Skeletal muscle cell (primary cell): Measurements from ENCODE around the gene HYAL2.

ENCODE experiments used
- DNase-seq: peaks from one replicate; pipeline ENCODE4 v3.0.0-alpha.2; 2010; ENCODE audit warnings: low read depth
- H3K4me3 ChIP-seq: 2 replicates; pipeline ENCODE4 v1.5.1; 2011; ENCODE audit warnings: low read depth, mild to moderate bottlenecking, control low read depth, low read length, moderate library complexity

HYAL2 gene

DNA sequence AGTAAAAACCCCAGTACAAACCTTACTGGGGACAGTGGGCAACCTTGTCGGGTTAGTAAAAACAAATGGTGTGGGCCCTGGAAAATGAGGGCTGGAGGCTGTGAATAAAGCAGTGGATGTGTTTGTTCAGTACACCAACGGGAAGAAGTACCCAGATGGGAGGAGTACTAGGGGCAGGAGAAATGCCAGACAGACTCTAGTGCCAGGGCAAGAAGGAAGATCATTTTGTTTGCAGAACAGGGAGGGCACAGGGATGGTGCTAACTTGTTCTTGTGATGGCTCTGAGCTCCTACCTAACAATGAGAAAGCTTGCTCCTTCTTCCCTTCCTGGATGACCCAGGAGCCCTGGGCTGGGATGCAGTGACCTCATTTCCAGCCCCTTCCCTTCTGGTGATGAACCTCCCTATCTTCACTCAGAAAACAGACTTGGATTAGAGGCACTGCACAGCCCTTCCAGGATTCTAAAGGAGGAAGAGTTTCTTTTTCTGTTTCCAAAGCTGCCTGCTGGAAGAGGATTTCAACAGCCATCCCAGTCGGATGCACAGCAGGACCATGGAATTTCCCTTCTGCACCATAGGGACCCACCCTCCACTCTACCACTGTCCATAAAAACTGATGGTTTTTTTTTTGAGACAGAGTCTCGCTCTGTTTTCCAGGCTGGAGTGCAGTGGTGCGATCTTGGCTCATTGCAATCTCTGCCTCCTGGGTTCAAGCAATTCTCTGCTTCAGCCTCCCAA lies 12.0 kb upstream of the HYAL2 start:
- no peak for DNase-seq
- H3K4me3 ChIP-seq: no peak overlapping the region

DNA sequence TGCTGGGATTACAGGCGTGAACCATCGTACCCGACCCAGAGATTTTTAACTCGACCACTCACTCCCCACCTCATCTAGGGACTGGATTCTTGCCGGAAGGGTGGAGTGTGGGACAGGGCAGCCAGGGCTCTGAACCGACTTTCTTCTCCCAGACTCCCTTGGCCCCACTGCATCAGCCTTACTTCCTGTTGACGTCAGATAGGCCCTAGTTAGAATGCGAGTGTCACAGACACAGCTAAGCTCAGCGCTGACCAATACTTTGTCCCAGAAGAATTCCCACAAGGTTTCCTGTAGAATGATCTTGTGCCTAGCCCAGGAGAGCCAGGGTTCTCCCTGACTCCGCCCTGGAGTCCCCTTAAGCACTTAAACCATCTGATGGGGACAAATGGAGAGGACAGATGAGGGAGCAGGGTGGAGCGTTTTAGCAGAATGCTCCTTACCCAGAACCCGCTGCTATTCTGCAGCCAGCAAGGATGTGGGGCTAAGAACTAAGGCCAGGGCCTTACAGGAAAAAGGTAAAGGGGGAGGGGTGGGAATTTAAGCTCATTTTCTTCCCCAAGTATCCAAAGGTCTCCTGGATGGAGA lies 11.3 kb upstream of the HYAL2 start:
- H3K4me3 ChIP-seq: no peak overlapping the region
- peak; percentile 65 for DNase-seq

DNA sequence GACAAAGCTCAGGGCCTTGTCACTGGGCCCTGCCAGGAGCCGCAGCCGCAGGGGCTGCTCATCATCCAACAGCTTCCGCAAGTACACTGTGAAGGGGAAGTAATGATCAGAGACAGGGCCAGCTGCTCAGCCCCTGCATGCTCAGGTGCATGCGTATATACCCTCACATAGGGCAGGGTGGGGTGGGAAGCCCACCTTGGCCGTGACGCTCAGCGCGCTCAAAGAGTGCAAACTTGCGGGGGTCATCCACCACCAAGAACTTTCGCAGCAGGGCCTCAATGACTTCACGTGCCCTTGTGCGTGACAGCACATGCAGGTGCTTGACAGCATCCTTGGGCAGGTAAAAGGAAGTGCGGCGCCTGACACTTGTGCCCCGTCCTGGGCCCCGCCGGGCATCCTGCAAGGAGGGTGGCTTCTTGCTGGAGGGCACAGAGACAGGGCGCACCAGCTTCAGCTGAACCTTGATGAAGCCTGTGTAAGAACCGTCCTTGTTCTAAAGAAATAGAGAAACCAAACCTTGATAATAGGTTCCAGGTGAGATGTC lies 8.9 kb upstream of the HYAL2 start:
- H3K4me3 ChIP-seq: no peak overlapping the region
- no peak for DNase-seq

DNA sequence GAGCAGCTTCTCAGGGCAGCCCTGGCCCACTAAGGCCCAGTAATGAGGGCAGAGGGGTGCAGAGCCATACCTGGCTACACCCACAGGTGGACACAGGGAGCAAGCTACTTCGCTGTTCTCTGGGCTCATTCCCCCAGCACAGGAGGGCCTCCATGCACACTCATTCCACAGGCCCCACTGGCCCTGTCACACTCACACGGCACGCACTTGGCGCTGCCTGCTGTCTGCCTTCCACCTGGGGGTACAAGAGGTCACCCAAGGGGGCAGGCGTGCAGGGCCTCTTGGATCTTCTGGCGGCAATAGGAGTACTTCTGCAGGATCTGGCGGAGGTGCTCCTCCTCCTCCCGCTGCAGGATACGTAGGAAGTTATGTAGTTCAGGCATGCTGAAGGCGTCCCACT lies 7.8 kb upstream of the HYAL2 start:
- DNase-seq: no peak
- H3K4me3 ChIP-seq: no peak overlapping the region

DNA sequence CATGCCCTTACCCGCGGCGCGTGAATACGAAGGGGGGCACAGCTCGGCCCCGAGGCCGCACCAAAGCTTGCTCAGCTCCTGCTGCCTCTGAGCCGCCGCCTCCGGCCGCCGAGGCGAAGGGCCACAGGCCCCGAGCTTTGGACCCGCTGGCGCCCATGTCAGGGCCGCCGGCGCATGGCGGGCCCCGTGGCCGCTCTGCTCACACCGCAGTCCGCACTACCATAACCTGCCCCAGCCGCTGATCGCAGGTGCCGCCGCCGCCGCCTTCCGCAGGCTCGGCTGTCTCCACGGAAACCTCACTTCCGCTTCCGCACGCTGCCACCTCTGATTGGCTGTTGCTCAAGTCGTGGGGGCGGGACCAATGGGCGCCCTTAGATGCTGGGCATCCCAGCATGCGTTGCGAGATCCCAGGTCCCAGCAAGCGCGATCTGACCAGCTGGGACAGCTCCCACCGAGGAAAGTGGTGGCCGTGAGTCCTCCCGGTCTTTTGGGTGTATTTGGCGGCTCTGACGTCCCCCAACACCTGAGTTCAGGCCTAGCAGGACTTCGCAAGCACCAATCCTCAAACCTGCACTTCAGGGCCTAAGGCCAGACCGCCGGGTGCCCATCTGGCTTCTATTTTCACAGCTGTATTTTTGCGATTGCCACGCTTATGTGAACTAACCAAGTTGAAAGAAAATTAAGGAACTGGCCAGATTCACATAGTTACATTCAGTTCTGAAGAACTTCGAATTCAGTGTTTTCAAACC lies 5.6 kb upstream of the HYAL2 start, which contains the start of gene TUSC2:
Gene TUSC2 (minus strand): TSS at position 281 of the 749 bp plus-strand sequence. CDS start 124 bp downstream, at position 157.
- H3K4me3 ChIP-seq: peak within 1 kb of the TSS; percentile 94
- DNase-seq: peak; percentile 81

DNA sequence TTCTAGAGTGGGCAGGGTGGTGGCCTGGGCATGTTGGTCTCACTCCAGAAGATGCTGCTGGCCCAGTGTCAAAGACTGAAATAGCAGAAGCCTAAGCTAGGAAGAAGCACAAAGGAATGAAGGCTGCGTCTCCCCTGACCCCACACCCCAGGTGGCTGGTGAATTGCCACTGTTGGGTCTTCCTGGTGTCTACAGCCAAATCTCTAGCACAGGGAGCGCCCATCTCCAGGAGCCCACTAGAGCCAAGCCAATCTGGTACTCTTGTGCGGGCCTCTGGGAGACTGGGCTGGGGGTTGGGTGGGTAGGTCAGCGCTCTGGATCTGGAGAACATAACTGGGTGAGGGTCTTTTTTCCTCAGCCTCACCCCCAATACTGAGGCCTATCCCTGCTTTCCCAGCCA lies 4.6 kb upstream of the HYAL2 start:
- no peak for DNase-seq
- peak overlapping the region; percentile 94 for H3K4me3 ChIP-seq

DNA sequence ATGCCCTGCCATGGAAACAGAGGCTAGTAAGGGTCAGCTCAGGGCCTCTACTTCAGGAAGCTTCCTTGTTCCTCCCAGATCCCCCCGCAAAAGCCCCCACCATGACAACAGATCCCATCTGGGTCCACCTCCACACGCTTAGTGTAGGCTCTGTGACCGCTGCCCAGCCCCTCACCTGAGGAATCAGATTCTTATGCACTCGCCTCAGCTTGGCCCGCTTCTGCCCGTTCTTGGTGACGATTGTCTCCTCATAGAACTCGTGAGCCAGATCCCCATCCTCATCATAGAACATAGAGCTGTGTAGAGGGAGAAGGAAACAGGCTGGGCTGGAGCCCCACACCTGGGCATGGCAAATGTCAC lies 3.6 kb upstream of the HYAL2 start:
- no peak overlapping the region for H3K4me3 ChIP-seq

DNA sequence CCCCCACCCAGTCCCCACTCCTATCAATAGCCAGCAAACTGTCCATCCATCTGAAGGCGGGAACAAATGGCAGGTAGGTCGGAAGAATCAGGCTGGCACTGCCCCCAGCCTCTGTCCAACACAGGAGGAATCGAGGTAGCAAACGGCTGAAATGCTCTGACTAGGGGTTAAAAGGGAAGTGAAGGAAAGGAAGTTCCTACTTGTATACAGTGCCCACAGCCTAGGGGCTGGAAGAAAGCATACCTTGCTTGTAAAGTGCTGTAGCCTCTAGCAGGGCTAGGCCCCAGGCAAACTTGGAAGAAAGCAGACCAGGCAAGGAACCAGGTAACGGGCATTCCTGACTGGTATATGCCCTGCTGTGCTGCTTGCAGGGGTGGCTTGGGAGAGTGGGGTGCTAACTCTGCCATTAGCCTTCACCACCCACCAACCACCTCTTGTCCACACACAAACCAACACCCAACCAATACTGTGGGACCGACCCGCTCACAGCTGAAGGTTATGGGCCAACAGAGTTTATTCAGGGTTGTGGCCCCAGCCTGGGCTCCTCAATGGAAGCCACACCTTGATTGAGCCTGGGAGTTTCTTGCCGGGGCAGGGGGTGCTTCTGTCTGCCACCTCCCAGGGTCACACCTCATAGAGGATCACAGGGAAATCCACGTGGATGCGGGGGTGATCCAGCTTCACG lies 3.1 kb upstream of the HYAL2 start:
- DNase-seq: no peak
- H3K4me3 ChIP-seq: no peak overlapping the region

More for the DNA sequence above, 3.6 kb upstream of the HYAL2 start:
- no peak for DNase-seq

DNA sequence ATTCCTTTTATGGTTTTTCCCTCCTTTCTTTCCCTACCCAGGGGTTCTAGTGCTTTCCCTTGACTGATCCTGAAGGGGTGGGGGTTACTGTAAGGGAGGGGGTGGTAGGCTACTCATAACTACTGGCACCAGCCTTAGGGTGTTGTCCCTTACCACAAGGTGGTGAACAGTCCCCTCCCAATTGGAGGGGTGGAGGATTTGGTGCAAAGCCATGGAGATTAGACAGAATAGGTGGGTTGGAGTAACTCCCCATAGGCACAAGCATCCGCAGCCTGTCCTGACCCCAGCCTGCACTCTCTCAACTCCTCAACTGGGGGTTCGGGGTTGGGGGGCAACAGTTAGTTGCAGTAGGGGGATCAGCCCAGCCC lies 2.6 kb upstream of the HYAL2 start:
- DNase-seq: no peak

DNA sequence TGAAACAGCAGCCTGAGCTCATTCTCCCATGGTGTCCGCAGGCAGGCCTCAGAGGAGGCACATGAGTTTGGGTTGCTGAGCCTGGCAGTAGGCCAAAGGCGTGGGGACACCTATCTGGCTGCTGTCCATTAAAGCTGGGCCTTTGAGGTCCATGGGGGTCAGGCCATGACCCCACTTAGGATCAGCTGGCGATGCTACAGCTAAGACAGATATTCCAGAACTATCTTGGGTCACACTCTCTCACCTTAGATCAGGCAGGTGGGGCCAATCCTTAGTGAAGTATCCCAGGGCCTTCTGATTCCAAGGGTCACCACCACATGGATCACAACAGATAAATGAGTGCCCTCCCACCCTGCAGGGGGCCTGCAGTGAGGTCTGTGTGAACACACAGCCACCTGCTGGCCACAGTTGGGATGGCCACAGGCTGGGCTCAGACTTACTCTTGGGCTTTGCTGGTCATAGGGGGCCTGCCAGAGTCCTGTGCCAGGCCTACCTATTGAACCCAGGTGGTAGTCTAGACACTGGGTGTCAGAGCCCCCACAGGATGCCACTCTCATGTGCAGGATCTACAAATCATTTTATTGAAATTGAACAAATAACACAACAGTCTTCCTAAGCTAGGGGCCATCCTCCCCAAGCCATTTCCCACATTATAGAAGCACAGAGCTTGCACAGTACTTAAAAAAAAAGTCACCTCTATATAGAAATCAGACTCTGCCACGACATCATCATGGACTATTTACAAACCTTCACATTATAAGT lies 2.0 kb upstream of the HYAL2 start:
- no peak overlapping the region for H3K4me3 ChIP-seq
- DNase-seq: peak; percentile 24

More for the DNA sequence above, 2.6 kb upstream of the HYAL2 start:
- H3K4me3 ChIP-seq: no peak overlapping the region

DNA sequence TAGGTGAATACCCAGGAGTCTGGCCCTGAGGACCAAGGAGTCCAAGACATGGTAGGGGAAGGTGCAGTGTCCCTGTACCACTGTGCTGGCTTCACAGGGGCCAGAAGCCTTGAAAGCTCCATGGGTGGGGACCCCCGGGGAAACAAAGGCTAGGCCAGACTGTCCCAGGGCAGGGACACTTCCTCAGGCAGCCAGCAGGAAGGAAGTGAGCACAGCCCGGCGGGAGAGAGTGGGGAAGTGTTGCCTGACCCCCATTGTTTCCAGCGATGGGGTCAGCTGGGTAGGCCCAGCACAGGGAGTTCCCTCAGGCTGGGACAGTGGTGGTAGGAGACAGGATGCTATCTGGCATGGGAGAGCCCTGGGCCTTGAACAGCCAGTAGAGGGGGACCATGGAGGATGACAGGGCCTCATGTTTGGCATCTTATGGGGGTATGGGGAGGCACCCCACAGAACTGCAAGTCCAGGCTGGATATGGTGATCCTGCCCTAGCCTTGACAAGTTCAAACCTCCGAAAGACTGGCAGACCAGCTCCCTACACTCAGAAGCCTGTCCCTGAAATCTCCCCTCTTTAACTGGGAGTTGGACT lies 1.2 kb upstream of the HYAL2 start:
- H3K4me3 ChIP-seq: no peak overlapping the region
- DNase-seq: no peak

DNA sequence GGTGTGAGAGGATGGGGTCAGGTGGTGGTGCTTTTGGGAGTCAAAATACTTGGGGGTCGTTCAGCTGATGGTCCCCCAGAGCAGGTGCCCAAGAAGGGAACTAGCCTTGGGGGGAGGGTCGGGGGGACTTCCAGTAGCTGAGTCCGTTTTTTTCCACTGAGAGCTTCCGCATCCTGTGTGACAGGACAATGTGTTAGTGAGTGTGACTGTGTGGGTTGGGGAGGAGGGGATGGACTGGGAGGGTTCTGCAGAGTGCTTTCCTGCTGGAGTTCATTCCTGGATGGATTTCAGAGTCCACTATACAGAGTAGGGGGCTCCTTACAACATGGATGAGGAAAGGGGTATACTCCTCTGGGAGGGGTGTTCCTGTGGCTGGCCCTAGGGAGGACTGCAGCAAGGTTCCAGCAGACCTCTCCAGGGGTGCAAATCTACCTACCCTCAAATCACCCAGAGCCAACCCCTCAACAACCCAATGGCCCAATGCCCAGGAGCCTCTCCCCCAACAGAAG lies 601 bp upstream of the HYAL2 start:
- no peak overlapping the region for H3K4me3 ChIP-seq
- DNase-seq: no peak

DNA sequence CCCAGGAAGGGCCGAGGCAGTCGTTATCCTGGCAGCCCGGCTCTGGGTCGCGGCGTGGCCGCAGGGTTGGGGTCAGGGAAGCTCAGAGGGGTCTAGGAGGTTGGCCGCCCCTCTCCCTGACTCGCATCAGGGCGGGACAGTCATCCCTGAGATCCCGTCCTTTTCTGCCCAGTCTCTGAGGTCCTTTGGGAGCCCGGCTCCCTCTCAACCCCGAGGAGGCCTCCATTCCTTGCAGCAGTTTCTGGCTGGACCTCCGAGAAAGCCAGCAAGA lies 495 bp downstream of the HYAL2 start:
- no peak for DNase-seq
- H3K4me3 ChIP-seq: peak overlapping the region; percentile 80

DNA sequence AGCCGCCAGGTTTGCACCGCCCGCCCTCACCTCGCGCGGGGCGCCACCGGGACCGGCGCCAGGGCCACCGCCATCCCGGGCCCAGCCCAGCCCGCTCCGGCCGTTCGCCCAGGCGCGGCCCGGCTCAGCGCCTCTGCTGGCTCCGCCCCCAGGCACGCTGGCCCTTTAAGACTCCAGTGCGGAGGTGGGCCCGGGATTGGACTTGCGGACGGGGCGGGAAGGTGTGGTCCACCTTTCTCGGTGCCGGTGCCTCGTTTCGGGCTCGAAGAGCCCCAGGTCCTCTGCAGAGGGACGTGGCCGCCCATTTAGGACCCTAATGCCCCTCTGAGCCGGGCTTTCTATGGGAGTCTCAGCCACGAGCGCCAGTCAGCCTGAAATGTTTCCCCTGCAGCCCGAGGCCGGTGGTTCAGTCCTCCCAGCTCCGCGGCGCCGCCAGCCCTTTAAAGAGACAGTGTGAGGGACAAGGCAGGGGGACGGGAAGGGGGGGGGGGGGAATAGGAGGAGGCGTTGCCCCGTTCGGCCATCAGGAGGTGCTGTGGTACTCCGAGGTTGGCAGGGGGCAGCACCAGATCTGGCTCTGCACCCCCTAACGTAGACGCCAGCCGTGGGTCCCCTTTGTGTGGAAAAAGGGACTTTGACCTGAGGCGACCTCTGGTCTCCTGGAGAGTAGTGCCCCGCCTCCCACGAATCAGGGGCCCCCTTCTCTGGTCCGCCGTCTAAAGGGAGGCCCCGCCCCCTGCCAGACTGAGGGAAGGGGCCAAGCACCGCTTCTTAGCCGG lies 1.0 kb downstream of the HYAL2 start:
- DNase-seq: peak; percentile 65

DNA sequence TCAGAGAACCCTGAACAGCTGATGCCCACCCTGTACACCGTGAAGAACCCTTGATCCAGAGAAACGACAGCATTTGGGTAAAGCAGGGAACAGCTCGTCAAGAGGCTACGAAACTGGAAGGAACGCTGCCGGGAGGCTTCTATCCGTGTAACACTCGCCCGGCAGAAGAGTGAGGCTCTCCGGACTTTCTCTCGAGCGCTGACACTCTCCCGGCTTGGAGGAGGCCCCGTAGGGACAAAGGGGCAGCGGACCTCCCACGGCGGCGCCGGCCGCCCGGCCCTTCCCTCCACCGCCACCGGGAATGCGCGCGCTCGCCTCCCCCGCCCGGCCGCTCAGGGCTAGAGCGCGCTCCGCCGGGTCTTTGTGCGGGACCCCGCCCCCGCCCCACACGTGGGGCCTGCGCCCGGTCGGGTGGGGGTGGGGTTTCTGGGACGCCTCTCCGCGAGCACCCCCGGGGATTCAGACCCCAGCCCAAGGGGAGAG lies 1.7 kb downstream of the HYAL2 start:
- DNase-seq: no peak
- peak overlapping the region; percentile 80 for H3K4me3 ChIP-seq

More for the DNA sequence above, 1.0 kb downstream of the HYAL2 start:
- H3K4me3 ChIP-seq: peak overlapping the region; percentile 80

DNA sequence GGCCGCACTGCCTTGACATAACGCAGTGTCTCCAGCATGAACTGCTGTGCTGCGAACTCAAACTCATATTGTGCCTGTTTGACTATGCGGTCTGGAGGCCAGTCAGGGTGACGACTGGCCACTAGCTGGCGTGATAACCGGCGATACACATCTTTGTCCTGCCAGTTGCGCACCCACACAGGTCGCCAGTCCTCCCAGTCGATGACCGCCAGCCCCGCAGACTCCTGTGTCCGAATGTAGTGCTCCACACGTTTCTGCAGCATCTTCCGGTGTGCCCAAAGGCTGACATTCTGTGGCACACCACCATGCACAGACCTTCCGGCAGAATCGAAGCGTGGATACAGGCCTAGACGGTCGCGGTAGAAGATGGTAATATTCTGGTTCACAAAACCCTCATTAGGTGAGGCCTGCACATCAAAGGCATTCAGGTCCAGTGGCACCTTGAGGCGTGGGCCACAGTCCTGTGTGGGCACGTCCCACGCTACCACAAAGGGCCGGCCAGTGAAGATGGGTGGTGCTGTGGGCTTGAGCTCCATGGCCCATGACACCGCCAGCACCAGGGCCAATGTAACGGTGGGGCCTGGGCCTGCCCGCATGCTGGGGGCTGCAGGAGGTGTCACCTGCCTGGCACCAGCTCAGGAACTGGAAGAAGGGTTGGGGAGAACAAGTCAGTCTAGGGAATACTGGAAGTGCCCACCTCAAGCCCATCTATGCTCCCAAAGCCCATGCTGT lies 2.5 kb downstream of the HYAL2 start:
- DNase-seq: no peak

DNA sequence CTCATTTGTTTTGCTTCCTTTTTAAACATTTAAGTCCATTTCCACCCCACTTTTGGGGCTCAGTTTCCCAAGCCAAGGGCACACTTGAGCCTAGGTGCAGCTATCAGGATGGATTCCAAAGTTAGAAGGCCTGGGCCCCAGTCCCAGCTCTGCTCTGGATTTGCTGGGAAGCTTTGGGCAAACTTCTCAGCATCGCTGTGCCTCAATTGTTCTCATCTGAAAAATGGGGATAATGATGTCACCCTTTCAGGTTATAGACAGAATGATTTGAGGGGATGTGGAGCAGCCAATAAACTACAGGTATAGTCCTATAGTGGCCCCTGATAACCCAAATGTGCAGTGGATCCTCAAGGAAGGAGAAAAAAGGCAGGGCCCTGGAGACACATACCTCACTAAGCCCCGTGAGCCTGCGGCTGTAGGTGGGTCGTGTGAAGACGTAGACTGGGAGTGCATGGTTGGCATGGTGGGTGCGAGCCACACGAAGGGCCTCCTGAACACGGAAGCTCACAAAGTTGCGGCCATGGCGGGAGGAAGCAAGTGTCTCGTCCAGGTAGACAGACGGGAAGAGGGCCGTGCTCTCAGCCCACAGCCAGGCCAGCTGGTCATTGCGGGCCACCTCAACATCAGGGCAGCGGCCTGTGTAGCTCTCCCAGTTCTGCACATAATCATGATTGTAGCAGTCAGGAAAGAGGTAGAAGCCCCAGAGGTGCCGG lies 3.2 kb downstream of the HYAL2 start:
- no peak overlapping the region for H3K4me3 ChIP-seq
- DNase-seq: no peak

More for the DNA sequence above, 2.5 kb downstream of the HYAL2 start:
- H3K4me3 ChIP-seq: peak overlapping the region; percentile 80
